CD14-positive monocyte (primary cell): Measurements from ENCODE around the gene TAF11L4. TPM values are rescaled to one million over a fixed set of nuclear protein-coding genes. Genes with fewer than 3 reads are reported as not detected.
"Not testable (repeated sequence)": the region's sequence is repeated elsewhere in the genome, so short reads cannot be mapped to it uniquely, and the experiment has no call there.

Experiments used
- DNase-seq, 3 donors: peaks; one replicate each; pipeline ENCODE4 v3.0.0-alpha.2; 2011 to 2022
- H2AFZ ChIP-seq: 2 replicates; pipeline ENCODE4 v1.6.0; 2012; ENCODE audit warnings: mild to moderate bottlenecking, low read depth, low read length, inconsistent platforms; ENCODE audit not compliant: insufficient read depth, poor library complexity, severe bottlenecking
- H3K27ac ChIP-seq, 2 donors: 1 replicate in 1 of 2; 2 replicates in 1 of 2; pipeline ENCODE4 v1.5.1; 2012 to 2013; ENCODE audit warnings: low read length in 2 of 2, control low read depth in 1 of 2, inconsistent platforms in 1 of 2, low read depth in 1 of 2, mild to moderate bottlenecking in 1 of 2
- H3K27me3 ChIP-seq, 2 donors: one replicate each; pipeline versions ENCODE4 v1.6.0 to v1.6.1; 2011 to 2013; ENCODE audit warnings: low read length in 2 of 2; ENCODE audit not compliant: control insufficient read depth in 2 of 2, insufficient read depth in 2 of 2
- H3K36me3 ChIP-seq, 2 donors: replicated peaks in 1 of 2; 1 replicate in 1 of 2; 2 replicates in 1 of 2; pipeline versions ENCODE4 v1.5.1 to v1.6.1; 2012 to 2013; ENCODE audit warnings: low read length in 2 of 2, control low read depth in 1 of 2, inconsistent platforms in 1 of 2, mild to moderate bottlenecking in 1 of 2; ENCODE audit not compliant: insufficient read depth in 2 of 2, control insufficient read depth in 1 of 2
- H3K4me1 ChIP-seq, 2 donors: 1 replicate in 1 of 2; 2 replicates in 1 of 2; pipeline versions ENCODE4 v1.5.1 to v1.6.1; 2012 to 2013; ENCODE audit warnings: low read length in 2 of 2, control low read depth in 1 of 2, inconsistent platforms in 1 of 2, mild to moderate bottlenecking in 1 of 2, moderate library complexity in 1 of 2; ENCODE audit not compliant: insufficient read depth in 2 of 2, control insufficient read depth in 1 of 2
- H3K4me2 ChIP-seq: replicated peaks from 2 replicates; pipeline ENCODE3; 2012; ENCODE audit warnings: low read length, moderate library complexity, mild to moderate bottlenecking; ENCODE audit not compliant: poor library complexity, severe bottlenecking; ENCODE audit errors: extremely low read depth
- H3K4me3 ChIP-seq, 3 experiments: fragments of 200-600 bp in 1 of 3; sonication (generic) in 1 of 3; replicated peaks in 1 of 3; 1 replicate in 2 of 3; 2 replicates in 1 of 3; pipeline ENCODE4 v1.5.1; 2011 to 2013; ENCODE audit warnings: low read length in 3 of 3, mild to moderate bottlenecking in 3 of 3, control low read depth in 2 of 3, low read depth in 2 of 3, inconsistent platforms in 1 of 3, moderate library complexity in 1 of 3
- H3K79me2 ChIP-seq: 2 replicates; pipeline ENCODE4 v1.6.0; 2012; ENCODE audit warnings: mild to moderate bottlenecking, control low read depth, inconsistent platforms, low read length, moderate library complexity; ENCODE audit not compliant: insufficient read depth
- H3K9ac ChIP-seq: 2 replicates; pipeline ENCODE4 v1.6.0; 2017; ENCODE audit warnings: low read length, mild to moderate bottlenecking; ENCODE audit not compliant: insufficient read depth, poor library complexity, severe bottlenecking
- H3K9me3 ChIP-seq, 2 donors: replicated peaks in 1 of 2; 1 replicate in 1 of 2; 2 replicates in 1 of 2; pipeline versions ENCODE4 v1.5.1 to v1.6.1; 2012 to 2013; ENCODE audit warnings: low read length in 2 of 2, control low read depth in 1 of 2; ENCODE audit not compliant: control insufficient read depth in 1 of 2, insufficient read depth in 1 of 2
- H4K20me1 ChIP-seq: 2 replicates; pipeline ENCODE4 v1.6.0; 2012; ENCODE audit warnings: mild to moderate bottlenecking, low read length, control low read depth, moderate library complexity; ENCODE audit not compliant: insufficient read depth
- H3K27ac Mint-ChIP-seq, 7 donors: one replicate each; pipeline ENCODE4 v1.8.0; 2020; ENCODE audit warnings: mild to moderate bottlenecking in 7 of 7, mixed read lengths in 7 of 7, moderate library complexity in 6 of 7, inconsistent platforms in 2 of 7
- H3K27me3 Mint-ChIP-seq, 3 donors: one replicate each; pipeline ENCODE4 v1.8.0; 2021 to 2022; ENCODE audit warnings: low read depth in 3 of 3, mild to moderate bottlenecking in 3 of 3, mixed read lengths in 3 of 3, moderate library complexity in 3 of 3, inconsistent platforms in 1 of 3
- H3K36me3 Mint-ChIP-seq, 2 donors: one replicate each; pipeline ENCODE4 v1.8.0; 2020; ENCODE audit warnings: mixed read lengths in 2 of 2, inconsistent platforms in 1 of 2, mild to moderate bottlenecking in 1 of 2
- H3K4me1 Mint-ChIP-seq: one replicate; pipeline ENCODE4 v1.8.0; 2020; ENCODE audit warnings: mild to moderate bottlenecking, mixed read lengths
- H3K4me3 Mint-ChIP-seq, 2 donors: one replicate each; pipeline ENCODE4 v1.8.0; 2020; ENCODE audit warnings: mild to moderate bottlenecking in 2 of 2, mixed read lengths in 2 of 2, moderate library complexity in 1 of 2
- H3K9me3 Mint-ChIP-seq, 7 donors: one replicate each; pipeline ENCODE4 v1.8.0; 2020 to 2022; ENCODE audit warnings: mixed read lengths in 7 of 7, mild to moderate bottlenecking in 6 of 7, moderate library complexity in 6 of 7, inconsistent platforms in 2 of 7
- WGBS: methylation state at CpG from one replicate; pipeline ENCODE4 v1.1.5; 2013; ENCODE audit warnings: missing lambda C conversion rate; ENCODE audit not compliant: insufficient coverage; 5-methylcytosine and 5-hydroxymethylcytosine counted together
- intact Hi-C, 2 donors: fragments of 100-400 bp; cut with micrococcal nuclease; formaldehyde crosslinking; loops; one replicate each; pipeline versions ENCODE4 v1.15.0 to v1.15.1; 2023
- polyA minus RNA-seq: library from RNA; depleted of rRNA, polyadenylated mRNA; stranded (reverse); fragments of >200 nt; gene quantifications from 2 replicates; pipeline ENCODE4 v1.2.3, GENCODE V29; 2012
- polyA plus RNA-seq, 3 donors: library from polyadenylated mRNA; depleted of rRNA in 1 of 3; unstranded in 2 of 3; stranded (reverse) in 1 of 3; fragments of 300-500 nt in 2 of 3; fragments of >200 nt in 1 of 3; fragmentation: Illumina TruSeq in 2 of 3; gene quantifications; 1 replicate in 2 of 3; 2 replicates in 1 of 3; pipeline ENCODE4 v1.2.3, GENCODE V29; 2012 to 2021
- total RNA-seq, 12 experiments: library from RNA in 1 of 12; stranded (reverse) in 1 of 12; fragments of 120-200 nt in 1 of 12; gene quantifications; one replicate each; pipeline ENCODE4 v1.2.4 and lab custom pipeline; 2013 to 2026; ENCODE audit warnings: mixed read lengths in 6 of 12, inconsistent platforms in 1 of 12
- TF ChIP-seq, protein P1 (sequence below): fragments of 200-600 bp; IDR thresholded peaks from one replicate; pipeline ENCODE4 v1.8.0; 2022; ENCODE audit warnings: antibody characterized with exemption, mild to moderate bottlenecking

Gene TAF11L4
- total RNA-seq (2013) = not detected
- polyA plus RNA-seq = not detected
- not detected in 2 replicates for polyA minus RNA-seq
- 0 reads per million in 11 experiments for total RNA-seq (lab: John Stamatoyannopoulos, UW)

DNA sequence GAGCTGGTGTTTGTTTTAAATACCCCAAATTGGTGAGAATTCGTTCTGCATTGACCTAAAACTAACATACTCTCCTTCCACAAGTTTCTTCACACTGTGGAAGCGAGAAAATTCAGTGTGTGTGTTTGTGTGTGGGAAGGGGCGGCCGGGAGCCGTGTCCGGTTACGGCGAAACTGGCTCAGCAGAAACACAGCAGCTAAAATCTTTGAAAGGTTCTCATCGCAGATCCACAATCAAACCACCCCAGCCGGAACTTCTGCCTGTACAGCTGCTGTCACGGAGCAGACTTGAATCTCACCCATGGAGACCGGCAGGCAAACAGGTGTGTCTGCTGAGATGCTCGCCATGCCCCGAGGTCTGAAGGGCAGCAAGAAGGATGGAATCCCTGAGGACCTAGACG lies at the start of gene TAF11L4:
TSS of gene TAF11L4 (plus strand) at position 301 of the 400 bp plus-strand sequence.
- H3K36me3 ChIP-seq, H3K4me3 ChIP-seq, H3K27me3 Mint-ChIP-seq, H2AFZ ChIP-seq, H3K4me2 ChIP-seq, H3K27ac Mint-ChIP-seq, H3K4me3 Mint-ChIP-seq, H3K79me2 ChIP-seq, H3K36me3 Mint-ChIP-seq, H4K20me1 ChIP-seq, H3K4me1 Mint-ChIP-seq, intact Hi-C loops, H3K27ac ChIP-seq, H3K9me3 Mint-ChIP-seq, H3K4me1 ChIP-seq, H3K9ac ChIP-seq, H3K27me3 ChIP-seq, DNase-seq: not testable (repeated sequence)
- WGBS = no CpG with 5 or more reads among the region's 15 CpGs
- H3K9me3 ChIP-seq = peaks cover 8 to 15% of the 10 kb centered on the region in 2 donors

DNA sequence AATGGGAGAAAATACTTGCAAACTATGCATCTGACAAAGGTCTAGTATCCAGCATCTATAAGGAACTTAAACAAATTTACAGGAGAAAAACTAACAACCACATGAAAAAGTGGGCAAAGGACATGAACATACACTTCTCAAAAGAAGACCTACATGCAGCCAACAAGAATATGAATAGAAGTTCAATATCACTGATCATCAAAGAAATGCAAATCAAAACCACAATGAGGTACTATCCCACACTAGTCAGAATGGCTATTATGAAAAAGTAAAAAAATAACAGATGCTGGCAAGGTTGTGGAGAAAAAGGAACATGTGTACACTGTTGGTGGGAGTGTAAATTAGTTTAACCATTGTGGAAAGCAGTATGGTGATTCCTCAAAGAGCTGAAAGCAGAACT lies 46.5 kb upstream of the TAF11L4 start:
- H3K9me3 ChIP-seq, H2AFZ ChIP-seq, H3K79me2 ChIP-seq, H3K4me3 ChIP-seq, H3K9me3 Mint-ChIP-seq, H3K36me3 Mint-ChIP-seq, H3K27ac ChIP-seq, H3K27ac Mint-ChIP-seq, H3K36me3 ChIP-seq, DNase-seq, H3K27me3 Mint-ChIP-seq, H3K9ac ChIP-seq, H3K4me1 ChIP-seq, H3K27me3 ChIP-seq, H4K20me1 ChIP-seq, H3K4me3 Mint-ChIP-seq, intact Hi-C loops, H3K4me2 ChIP-seq, H3K4me1 Mint-ChIP-seq: not testable (repeated sequence)

DNA sequence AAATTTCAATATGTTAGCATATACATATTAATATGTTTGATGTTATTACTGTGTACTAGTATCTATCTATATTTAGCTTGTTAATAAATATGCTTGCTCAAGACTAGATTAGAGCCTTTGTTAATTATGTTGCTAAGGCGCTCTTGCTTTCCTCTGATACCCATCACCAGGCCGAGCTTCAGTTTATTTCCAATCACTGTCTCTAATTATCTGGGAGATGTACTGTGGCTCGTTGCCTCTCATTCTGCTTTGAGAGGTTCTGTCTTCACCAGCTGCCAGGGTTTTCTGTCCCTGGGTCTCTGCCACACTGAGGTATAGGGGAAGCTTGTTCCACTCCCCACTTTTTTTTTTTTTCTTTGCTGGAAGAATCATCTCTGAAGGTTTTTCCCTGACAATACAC lies 44.6 kb upstream of the TAF11L4 start:
- H3K79me2 ChIP-seq = no peaks in the 10 kb centered on the region
- no peak overlapping the region for H3K27ac ChIP-seq
- Mint-ChIP-seq H3K27ac (no peak overlapping the region), H3K4me1 (peaks cover 7% of the 10 kb centered on the region), H3K4me3 (no peak overlapping the region), H3K36me3 (no peaks in the 10 kb centered on the region), H3K27me3 (peaks cover 0 to 3% (median 0%) of the 10 kb centered on the region in 3 donors), H3K9me3 (no peaks in the 10 kb centered on the region)
- WGBS = no CpG with 5 or more reads among the region's 3 CpGs
- no peaks in the 10 kb centered on the region for H3K4me1 ChIP-seq
- H3K9ac ChIP-seq = no peak overlapping the region
- TF ChIP-seq, protein P1, sequence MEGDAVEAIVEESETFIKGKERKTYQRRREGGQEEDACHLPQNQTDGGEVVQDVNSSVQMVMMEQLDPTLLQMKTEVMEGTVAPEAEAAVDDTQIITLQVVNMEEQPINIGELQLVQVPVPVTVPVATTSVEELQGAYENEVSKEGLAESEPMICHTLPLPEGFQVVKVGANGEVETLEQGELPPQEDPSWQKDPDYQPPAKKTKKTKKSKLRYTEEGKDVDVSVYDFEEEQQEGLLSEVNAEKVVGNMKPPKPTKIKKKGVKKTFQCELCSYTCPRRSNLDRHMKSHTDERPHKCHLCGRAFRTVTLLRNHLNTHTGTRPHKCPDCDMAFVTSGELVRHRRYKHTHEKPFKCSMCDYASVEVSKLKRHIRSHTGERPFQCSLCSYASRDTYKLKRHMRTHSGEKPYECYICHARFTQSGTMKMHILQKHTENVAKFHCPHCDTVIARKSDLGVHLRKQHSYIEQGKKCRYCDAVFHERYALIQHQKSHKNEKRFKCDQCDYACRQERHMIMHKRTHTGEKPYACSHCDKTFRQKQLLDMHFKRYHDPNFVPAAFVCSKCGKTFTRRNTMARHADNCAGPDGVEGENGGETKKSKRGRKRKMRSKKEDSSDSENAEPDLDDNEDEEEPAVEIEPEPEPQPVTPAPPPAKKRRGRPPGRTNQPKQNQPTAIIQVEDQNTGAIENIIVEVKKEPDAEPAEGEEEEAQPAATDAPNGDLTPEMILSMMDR = no peak
- H2AFZ ChIP-seq = peak overlapping the region; percentile 29
- H4K20me1 ChIP-seq = no peaks in the 10 kb centered on the region
- H3K4me2 ChIP-seq = no peak overlapping the region
- no peaks in the 10 kb centered on the region for H3K27me3 ChIP-seq
- no peak for DNase-seq
- H3K36me3 ChIP-seq = no peaks in the 10 kb centered on the region
- intact Hi-C loops = no loop called here
- H3K4me3 ChIP-seq = no peak overlapping the region
- H3K9me3 ChIP-seq = no peaks in the 10 kb centered on the region
